GM19455 (cell line): Measurements from ENCODE around the gene BCL2A1.
"Not testable (repeated sequence)": the region's sequence is repeated elsewhere in the genome, so short reads cannot be mapped to it uniquely, and the experiment has no call there.

Experiments used
- ATAC-seq: cut with Tn5 transposase; IDR thresholded peaks from one replicate; pipeline ENCODE4 v1.9.1; 2021; ENCODE audit not compliant: unreplicated experiment

BCL2A1 gene

DNA sequence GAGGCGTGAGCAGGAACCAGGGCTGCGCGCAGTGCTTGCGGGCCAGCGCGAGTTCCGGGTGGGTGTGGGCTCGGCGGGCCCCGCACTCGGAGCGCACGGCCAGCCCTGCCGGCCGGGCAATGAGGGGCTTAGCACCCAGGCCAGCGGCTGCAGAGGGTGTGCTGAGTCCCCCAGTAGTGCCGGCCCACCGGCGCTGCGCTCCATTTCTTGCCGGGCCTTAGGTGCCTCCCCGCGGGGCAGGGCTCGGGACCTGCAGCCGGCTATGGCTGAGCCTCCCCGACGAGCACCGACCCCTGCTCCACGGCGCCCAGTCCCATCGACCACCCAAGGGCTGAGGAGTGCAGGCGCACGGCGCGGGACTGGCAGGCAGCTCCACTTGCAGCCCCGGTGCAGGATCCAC lies 44.9 kb downstream of the BCL2A1 start:
- not testable (repeated sequence) for ATAC-seq

GRCh38 chr15:79924379-79924778 lies 46.6 kb downstream of the BCL2A1 start:
- ATAC-seq = no peak

DNA sequence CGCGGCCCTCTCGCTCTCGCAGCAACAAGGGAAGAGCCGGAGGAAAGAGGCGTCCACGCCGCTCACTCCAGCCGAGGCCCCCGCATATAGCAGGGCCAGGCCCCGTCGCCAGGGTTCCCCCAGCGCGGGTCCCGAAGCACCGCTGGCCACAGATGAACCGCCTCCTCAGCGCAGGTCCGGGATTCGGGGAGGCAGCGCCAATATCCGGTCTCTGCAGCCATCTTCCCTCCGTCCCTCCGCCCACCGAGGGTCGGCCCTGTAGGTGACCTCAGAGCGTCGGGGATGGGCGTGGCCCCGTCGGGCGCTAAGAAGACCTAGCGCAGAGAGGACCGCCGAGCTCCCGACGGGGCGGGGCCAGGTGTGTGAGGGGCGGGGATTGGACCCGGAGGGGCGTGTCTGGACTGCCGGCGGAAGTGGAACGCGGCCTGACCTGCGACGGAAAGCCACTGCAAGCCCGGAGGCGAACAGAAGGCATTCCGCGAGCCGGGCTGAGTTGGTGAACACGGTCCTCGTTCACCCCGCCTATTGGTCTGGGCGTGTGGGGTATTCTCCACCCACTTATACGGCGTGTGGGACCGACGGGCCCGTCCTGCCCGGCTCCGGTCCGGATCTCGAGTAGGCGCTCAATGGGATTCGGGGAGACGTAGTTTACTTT lies 47.4 kb downstream of the BCL2A1 start:
- peak; percentile 96 for ATAC-seq

DNA sequence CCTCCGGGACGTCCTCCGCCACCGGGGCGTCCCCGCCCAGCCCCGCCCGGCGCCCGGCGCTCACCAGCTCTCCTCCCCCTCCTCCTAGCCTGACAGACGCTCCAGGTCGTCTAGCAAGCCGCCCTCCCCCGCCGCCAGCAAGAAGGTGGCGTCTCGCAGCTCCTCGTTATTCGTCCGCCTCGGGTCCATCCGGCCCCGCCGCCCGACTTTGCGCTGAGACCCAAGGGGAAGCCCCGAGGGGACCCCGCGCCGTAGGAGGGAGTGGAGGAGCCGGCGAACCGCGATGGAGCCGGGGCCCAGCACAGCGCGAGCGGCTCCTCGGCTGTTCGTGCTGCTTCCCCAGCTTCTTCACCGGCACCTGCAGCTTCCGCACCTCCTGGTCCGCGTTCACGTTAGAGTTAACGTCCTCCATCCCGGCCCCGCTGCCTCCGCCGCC lies 47.9 kb downstream of the BCL2A1 start:
- ATAC-seq = peak; percentile 50

DNA sequence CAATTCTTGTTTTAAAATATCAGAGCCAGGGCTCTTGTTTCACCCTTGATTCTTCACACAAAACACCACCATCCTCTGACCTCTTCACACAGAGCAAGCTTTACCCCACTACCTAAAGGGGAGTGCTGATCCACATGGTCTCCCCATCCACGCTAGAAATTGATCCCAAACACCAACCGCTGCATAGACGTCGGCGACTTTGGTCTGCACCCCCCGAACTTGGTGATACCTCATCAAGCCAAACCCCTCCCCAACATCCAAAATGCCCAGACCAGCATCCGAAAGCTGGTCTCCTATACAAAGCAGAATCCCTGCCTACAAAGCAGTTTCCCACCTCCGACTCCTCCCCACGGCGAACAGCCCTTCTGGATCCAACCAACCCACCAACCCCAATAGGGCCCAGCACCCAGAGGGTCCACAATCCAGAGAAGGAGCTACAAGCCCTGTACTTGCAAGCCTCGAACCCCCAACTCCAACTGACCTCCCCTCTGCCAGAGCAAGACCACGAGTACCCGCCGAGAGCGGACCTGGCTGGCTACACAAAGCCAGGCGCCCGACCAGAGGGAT lies 48.4 kb downstream of the BCL2A1 start:
- ATAC-seq = no peak

GRCh38 chr15:79919749-79920511 lies 51.1 kb downstream of the BCL2A1 start:
- no peak for ATAC-seq

GRCh38 chr15:79919090-79919748 lies 51.8 kb downstream of the BCL2A1 start:
- ATAC-seq = no peak

GRCh38 chr15:79918278-79918677 lies 52.7 kb downstream of the BCL2A1 start:
- ATAC-seq = no peak

DNA sequence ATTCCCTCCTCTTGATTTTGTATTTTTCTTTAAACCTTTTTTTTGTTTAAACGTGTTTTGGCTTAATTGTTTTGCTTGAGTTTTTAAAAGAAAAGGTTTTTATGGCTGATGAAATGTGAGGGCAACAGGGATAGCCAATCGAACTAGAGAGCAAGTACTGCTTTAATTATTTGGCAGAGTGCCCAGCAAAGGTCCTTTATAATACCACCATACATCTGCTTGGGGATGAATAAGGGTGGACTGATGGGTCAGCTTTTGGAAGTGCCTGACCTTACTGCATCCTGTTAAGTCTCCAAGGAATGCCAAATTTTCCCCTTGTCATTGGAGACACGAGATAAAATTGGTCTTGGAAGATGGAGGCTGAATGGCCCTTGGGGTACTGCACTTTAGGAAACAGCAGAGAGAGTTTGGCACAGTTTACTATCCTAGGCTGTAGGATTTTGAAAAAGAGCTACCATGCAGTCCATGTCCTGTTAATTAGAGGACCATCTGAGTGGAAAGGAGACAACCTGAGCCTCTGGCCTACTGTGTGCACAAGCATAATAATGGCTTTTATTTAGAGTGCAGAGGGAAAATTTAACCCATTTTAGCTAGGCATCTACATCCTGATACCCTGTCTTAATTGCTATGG lies 54.4 kb downstream of the BCL2A1 start:
- no peak for ATAC-seq

- ATAC-seq = not testable (repeated sequence)
Measured at GRCh38 chr15:79915776-79916501, 55.1 kb downstream of the BCL2A1 start.

- no peak for ATAC-seq
Measured at GRCh38 chr15:79914728-79915127, 56.3 kb downstream of the BCL2A1 start.
